Fibroblast of the aortic adventitia (primary cell): ENCODE results near the gene PRDM16. TPM values are rescaled to one million over a fixed set of nuclear protein-coding genes. Genes with fewer than 3 reads are reported as not detected.

Experiments
- DNase-seq: peaks from one replicate; pipeline ENCODE4 v3.0.0-alpha.2; 2010; ENCODE audit warnings: low read depth
- H3K4me3 ChIP-seq: 2 replicates; pipeline ENCODE4 v1.5.1; 2011; ENCODE audit warnings: low read depth, mild to moderate bottlenecking, control low read depth, low read length, moderate library complexity
- total RNA-seq: library from RNA; depleted of rRNA; stranded (reverse); fragments of >200 nt; gene quantifications from 2 replicates; pipeline ENCODE4 v1.2.3, GENCODE V29; 2012; ENCODE audit warnings: low replicate concordance
- TF ChIP-seq, protein P1 (sequence below): IDR thresholded peaks from 2 replicates; pipeline ENCODE4 v1.5.1; 2011; ENCODE audit warnings: mild to moderate bottlenecking, low read length, control low read depth, inconsistent platforms; ENCODE audit not compliant: insufficient read depth

PRDM16 gene
- total RNA-seq, 1 donor = 11.3 TPM

DNA sequence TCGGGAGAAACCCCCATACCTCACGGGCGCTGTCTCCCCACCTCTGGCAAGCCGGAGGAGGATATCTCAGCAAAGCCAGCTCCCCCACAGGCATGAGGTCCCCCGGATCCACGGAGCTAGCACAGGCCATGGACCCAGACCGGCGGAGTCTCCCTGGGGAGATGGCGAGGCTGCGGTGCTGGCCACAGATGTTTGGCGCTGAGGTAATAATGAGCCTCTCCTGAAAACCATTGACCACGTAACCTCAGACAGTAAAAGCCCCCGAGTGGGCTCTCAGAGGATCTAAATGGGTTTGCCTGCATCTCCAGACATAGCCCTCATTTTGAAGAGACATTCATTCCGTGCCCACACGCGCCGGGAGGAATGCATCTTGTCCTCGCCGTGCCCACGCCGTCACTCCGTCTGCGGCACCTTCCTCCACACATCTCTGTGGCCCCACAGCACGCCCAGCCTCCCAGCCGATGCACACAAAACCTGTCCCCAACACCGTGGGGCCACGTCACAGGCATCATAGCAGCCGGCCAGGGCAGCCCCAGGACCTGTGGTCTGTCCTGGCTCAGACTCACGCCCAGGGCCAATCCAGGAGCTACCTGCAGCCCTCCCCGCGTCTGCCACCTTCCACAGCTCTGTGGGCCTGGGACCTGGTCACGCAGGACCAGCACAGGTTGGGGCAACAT is 150.9 kb downstream of the PRDM16 start:
- no peak for DNase-seq
- TF ChIP-seq, protein P1, sequence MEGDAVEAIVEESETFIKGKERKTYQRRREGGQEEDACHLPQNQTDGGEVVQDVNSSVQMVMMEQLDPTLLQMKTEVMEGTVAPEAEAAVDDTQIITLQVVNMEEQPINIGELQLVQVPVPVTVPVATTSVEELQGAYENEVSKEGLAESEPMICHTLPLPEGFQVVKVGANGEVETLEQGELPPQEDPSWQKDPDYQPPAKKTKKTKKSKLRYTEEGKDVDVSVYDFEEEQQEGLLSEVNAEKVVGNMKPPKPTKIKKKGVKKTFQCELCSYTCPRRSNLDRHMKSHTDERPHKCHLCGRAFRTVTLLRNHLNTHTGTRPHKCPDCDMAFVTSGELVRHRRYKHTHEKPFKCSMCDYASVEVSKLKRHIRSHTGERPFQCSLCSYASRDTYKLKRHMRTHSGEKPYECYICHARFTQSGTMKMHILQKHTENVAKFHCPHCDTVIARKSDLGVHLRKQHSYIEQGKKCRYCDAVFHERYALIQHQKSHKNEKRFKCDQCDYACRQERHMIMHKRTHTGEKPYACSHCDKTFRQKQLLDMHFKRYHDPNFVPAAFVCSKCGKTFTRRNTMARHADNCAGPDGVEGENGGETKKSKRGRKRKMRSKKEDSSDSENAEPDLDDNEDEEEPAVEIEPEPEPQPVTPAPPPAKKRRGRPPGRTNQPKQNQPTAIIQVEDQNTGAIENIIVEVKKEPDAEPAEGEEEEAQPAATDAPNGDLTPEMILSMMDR = no peak
- H3K4me3 ChIP-seq = no peak overlapping the region

DNA sequence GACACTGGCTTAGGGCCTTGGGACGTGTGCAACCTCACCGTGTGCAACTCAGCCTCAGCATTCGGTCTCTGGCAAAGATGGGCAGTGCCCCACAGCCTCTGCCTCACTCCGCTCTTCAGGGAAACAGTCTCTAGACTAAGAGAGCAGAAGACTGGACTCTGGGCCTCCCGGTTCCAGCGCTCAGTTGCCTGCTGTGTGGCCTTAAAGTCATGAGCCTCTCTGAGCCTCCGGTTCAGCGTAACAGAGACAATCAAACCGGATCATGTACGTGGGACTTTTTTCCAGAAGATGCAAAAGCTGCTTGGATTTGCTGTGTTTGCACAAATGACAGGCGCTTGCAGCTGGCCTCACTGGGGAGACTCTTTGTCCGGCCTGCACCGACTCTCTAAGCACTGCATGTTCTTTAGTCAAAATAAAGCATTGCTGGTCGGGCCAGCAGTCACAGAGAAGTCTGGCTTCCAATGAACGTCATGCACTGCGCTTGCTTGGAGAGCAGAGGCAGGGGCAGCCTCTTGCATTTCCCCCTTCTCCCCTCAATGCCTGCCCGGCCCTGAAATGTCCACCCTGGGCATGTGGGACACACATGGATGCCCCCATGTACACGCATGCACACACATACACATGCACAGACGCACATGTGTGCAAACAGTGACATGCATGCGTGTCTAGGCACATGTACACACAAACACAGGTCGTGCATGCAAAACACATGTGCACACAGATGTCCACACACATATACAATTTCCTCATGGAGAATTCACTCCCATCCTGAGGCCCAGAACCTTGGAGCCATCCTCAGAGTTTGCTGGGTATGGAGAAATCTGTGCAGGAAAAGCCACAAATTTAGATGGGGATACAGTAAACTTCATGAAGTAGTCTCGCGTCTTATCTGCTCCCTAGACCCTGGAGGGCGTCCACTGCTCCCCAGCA is 152.4 kb downstream of the PRDM16 start:
- DNase-seq = no peak

DNA sequence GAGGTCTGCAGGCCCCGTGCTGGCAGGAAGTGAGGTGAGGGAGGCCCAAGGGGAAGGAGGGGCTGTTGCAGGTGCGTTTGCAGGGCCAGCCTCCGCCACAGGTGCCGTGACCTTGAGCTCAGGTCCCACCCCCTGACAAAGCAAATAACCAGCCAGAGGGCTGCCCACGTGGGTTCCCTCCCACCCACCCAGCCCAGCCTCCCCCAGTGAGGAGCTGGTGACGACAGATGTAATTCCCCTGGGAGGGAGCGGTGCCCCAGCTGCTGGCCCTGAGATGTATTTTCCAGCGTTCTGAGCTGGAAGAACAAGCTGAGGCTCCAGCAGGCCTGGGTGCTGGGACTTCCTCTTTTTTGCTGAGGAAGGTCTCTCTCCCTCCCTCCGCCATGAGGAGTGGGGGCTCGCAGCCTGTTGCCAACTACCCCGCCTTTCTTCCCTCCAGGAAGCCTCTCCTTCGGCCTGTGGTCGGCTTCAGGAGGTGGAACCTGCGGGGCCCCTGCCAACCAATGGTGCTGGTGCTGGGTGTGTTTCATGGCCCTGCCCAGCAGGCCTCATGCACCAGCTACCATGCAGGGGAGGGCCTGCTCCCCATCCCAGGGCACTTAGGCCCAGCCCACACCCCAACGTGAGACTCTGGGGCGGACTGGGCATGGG is 153.2 kb downstream of the PRDM16 start:
- TF ChIP-seq, protein P1 = no peak

More for the DNA sequence above, 152.4 kb downstream of the PRDM16 start:
- TF ChIP-seq, protein P1 = no peak
- H3K4me3 ChIP-seq = no peak overlapping the region

DNA sequence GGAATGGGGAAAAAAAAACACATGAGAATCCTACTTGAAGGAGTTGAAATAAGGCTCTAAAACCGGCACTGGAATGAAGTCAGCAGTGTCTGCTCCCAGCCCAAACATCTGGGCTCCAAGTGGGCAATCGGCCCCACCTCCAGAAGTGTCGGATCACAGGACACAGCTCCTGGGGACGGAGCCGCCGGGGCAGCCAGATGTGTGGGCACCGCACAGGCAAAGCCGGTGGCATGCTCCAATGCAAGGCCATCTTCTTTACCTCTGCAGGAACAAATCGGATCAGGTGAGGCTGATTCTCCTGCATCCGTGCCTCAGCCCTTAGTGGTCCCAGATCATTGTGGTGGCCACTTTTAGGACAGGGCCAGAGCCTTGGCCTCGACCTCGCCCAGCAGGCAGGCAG is 156.7 kb downstream of the PRDM16 start:
- TF ChIP-seq, protein P1 = no peak
- H3K4me3 ChIP-seq = no peak overlapping the region
- DNase-seq = no peak

More for the DNA sequence above, 153.2 kb downstream of the PRDM16 start:
- H3K4me3 ChIP-seq = no peak overlapping the region
- DNase-seq = no peak

DNA sequence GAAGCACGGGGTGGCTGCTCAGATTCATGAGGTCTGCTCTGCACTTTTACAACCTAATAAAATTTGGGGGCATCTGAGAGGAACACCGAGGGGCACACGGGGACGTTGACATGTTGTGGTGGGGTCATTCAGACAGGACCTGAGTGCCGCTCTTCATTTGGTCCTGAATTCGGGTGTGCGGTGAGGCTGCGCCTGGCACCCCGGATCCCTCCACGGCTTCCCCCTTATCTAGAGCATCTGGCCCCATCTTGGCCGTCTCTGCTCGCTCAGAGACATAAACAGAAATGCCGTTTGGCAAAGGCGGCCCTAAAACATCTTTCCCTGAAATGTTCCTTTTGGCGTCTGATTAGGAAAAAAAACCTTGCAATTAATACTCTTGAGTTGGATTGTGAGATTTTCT is 157.2 kb downstream of the PRDM16 start:
- TF ChIP-seq, protein P1 = no peak
- no peak overlapping the region for H3K4me3 ChIP-seq

DNA sequence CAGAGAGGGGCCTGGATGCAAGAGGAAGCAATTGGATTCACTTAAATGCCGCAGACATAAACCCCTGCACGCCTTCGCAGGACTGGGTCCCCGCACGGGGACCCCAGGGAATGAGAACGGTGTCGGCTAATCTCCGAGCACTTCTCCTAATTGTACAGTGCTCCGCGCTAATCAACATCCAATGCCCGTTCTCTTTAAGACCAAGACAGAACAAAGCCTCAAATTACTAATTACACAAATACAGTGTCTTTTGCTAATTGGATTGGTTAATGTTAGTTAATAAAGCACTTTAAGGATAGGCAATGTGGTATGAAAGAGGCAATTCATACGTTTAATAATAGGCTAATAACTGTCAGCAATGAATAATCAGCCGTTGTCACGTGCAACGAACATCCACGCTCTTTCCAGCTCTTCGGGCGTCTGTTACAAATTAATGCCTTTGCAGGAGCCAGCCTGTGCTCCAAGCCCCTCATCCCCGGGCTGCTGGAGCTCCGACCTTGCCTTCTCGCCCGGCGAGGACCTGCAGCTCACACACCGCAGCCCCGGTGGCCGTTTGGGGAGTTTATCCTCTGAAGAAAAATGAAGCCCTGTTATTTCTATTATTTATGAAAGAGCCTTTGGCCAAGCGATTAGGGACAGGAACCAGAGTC is 157.8 kb downstream of the PRDM16 start:
- no peak overlapping the region for H3K4me3 ChIP-seq
- TF ChIP-seq, protein P1 = no peak
- no peak for DNase-seq

More for the DNA sequence above, 157.2 kb downstream of the PRDM16 start:
- no peak for DNase-seq
